SK-N-SH treated with all-trans-retinoic acid at 6 μM for 48 hours (cell line): ENCODE data around the gene MARCHF10.

ENCODE experiments used
- ARNTL ChIP-seq: fragments of 450-650 bp; formaldehyde crosslinking; IDR thresholded peaks from 2 replicates; pipeline ENCODE4 v1.5.0; 2020; ENCODE audit warnings: low read depth, mild to moderate bottlenecking, moderate library complexity, borderline replicate concordance
- CREB5 ChIP-seq: fragments of 250-450 bp; sonication (Bioruptor Pico); IDR thresholded peaks from 2 replicates; pipeline ENCODE4 v1.5.1; 2020; ENCODE audit warnings: low read depth, mild to moderate bottlenecking, moderate library complexity
- GLIS3 ChIP-seq: fragments of 250-450 bp; sonication (Bioruptor Pico); IDR thresholded peaks from 2 replicates; pipeline ENCODE4 v1.5.0; 2020; ENCODE audit warnings: mild to moderate bottlenecking, moderate library complexity
- PPARA ChIP-seq: fragments of 250-450 bp; sonication (Bioruptor Pico); IDR thresholded peaks from 2 replicates; pipeline ENCODE4 v1.5.0; 2020; ENCODE audit warnings: mild to moderate bottlenecking, borderline replicate concordance
- ZC3H10 ChIP-seq: fragments of 250-450 bp; sonication (Bioruptor Pico); IDR thresholded peaks from 2 replicates; pipeline ENCODE4 v1.5.1; 2021; ENCODE audit warnings: mild to moderate bottlenecking, moderate library complexity
- ZFP3 ChIP-seq: fragments of 250-450 bp; sonication (Bioruptor Pico); IDR thresholded peaks from 2 replicates; pipeline ENCODE4 v1.5.0; 2020; ENCODE audit warnings: mild to moderate bottlenecking, moderate library complexity
- ZFP30 ChIP-seq: fragments of 450-650 bp; formaldehyde crosslinking; IDR thresholded peaks from 2 replicates; pipeline ENCODE4 v1.5.0; 2022; ENCODE audit warnings: mild to moderate bottlenecking, moderate library complexity
- ZNF8 ChIP-seq: fragments of 450-650 bp; formaldehyde crosslinking; IDR thresholded peaks from 2 replicates; pipeline ENCODE4 v1.5.0; 2020; ENCODE audit warnings: mild to moderate bottlenecking, moderate library complexity
- TF ChIP-seq, protein P1 (sequence below): fragments of 250-450 bp; sonication (Bioruptor Pico); IDR thresholded peaks from 2 replicates; pipeline ENCODE4 v1.8.0; 2020; ENCODE audit warnings: mild to moderate bottlenecking, moderate library complexity, borderline replicate concordance
- TF ChIP-seq, protein P2 (sequence below): fragments of 250-450 bp; sonication (Bioruptor Pico); IDR thresholded peaks from 2 replicates; pipeline ENCODE4 v1.8.0; 2021; ENCODE audit warnings: low read depth, mild to moderate bottlenecking, moderate library complexity, borderline replicate concordance
- TF ChIP-seq, protein P3 (sequence below): fragments of 250-450 bp; sonication (Bioruptor Pico); IDR thresholded peaks from 2 replicates; pipeline ENCODE4 v1.5.1; 2021; ENCODE audit warnings: mild to moderate bottlenecking, moderate library complexity

DNA sequence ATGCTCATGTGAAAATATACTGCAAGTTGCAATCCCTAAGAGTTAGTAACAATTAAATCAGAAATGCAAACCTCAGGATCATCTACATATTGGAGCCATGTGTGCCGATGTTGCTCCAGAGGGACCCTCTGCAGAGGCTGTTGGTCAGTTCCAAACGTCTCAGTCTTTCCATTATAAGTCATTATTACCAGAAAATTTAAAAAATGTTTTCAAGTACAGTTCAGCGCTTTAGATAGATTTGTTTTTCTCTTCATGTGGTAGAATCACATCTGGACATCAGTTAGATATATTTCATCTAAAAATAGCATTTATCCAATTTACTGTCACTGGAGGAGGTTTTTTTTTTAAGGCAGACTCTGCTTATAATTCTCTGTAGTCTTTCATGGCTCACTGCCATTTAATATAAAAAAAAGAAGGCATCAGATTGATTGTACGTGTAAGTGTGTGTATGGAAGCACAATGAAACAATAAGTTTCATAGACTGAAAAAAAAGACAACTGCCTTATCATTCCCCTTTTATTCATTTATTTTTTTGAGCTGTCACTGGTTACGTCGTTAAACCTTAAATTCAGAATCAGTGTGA lies 46.1 kb upstream of the MARCHF10 start:
- no peak for TF ChIP-seq ZC3H10
- TF ChIP-seq, protein P1, sequence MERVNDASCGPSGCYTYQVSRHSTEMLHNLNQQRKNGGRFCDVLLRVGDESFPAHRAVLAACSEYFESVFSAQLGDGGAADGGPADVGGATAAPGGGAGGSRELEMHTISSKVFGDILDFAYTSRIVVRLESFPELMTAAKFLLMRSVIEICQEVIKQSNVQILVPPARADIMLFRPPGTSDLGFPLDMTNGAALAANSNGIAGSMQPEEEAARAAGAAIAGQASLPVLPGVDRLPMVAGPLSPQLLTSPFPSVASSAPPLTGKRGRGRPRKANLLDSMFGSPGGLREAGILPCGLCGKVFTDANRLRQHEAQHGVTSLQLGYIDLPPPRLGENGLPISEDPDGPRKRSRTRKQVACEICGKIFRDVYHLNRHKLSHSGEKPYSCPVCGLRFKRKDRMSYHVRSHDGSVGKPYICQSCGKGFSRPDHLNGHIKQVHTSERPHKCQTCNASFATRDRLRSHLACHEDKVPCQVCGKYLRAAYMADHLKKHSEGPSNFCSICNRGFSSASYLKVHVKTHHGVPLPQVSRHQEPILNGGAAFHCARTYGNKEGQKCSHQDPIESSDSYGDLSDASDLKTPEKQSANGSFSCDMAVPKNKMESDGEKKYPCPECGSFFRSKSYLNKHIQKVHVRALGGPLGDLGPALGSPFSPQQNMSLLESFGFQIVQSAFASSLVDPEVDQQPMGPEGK (CRISPR knock-in tag) = no peak
- TF ChIP-seq CREB5 = no peak
- TF ChIP-seq PPARA = no peak
- TF ChIP-seq ZNF8 (CRISPR knock-in tag) = no peak
- TF ChIP-seq ARNTL (CRISPR knock-in tag) = no peak
- TF ChIP-seq GLIS3 (CRISPR knock-in tag) = no peak
- no peak for TF ChIP-seq ZFP30
- TF ChIP-seq, protein P2, sequence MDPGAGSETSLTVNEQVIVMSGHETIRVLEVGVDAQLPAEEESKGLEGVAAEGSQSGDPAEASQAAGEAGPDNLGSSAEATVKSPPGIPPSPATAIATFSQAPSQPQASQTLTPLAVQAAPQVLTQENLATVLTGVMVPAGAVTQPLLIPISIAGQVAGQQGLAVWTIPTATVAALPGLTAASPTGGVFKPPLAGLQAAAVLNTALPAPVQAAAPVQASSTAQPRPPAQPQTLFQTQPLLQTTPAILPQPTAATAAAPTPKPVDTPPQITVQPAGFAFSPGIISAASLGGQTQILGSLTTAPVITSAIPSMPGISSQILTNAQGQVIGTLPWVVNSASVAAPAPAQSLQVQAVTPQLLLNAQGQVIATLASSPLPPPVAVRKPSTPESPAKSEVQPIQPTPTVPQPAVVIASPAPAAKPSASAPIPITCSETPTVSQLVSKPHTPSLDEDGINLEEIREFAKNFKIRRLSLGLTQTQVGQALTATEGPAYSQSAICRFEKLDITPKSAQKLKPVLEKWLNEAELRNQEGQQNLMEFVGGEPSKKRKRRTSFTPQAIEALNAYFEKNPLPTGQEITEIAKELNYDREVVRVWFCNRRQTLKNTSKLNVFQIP (CRISPR knock-in tag) = no peak
- TF ChIP-seq, protein P3, sequence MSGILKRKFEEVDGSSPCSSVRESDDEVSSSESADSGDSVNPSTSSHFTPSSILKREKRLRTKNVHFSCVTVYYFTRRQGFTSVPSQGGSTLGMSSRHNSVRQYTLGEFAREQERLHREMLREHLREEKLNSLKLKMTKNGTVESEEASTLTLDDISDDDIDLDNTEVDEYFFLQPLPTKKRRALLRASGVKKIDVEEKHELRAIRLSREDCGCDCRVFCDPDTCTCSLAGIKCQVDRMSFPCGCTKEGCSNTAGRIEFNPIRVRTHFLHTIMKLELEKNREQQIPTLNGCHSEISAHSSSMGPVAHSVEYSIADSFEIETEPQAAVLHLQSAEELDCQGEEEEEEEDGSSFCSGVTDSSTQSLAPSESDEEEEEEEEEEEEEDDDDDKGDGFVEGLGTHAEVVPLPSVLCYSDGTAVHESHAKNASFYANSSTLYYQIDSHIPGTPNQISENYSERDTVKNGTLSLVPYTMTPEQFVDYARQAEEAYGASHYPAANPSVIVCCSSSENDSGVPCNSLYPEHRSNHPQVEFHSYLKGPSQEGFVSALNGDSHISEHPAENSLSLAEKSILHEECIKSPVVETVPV (CRISPR knock-in tag) = no peak
- TF ChIP-seq ZFP3 (CRISPR knock-in tag) = no peak
